PC-9 (cell line): ENCODE measurements around the gene C8G.

ENCODE experiments used
- CTCF ChIP-seq: fragments of 200-600 bp; sonication (generic); conservative IDR thresholded peaks from 2 replicates; pipeline ENCODE4 v1.6.1; 2017; ENCODE audit warnings: mixed run types, antibody characterized with exemption, mild to moderate bottlenecking, moderate library complexity
- EZH2 ChIP-seq: fragments of 200-600 bp; sonication (generic); IDR thresholded peaks from 2 replicates; pipeline ENCODE4 v1.8.0; 2017; ENCODE audit warnings: antibody characterized with exemption, low read depth

DNA sequence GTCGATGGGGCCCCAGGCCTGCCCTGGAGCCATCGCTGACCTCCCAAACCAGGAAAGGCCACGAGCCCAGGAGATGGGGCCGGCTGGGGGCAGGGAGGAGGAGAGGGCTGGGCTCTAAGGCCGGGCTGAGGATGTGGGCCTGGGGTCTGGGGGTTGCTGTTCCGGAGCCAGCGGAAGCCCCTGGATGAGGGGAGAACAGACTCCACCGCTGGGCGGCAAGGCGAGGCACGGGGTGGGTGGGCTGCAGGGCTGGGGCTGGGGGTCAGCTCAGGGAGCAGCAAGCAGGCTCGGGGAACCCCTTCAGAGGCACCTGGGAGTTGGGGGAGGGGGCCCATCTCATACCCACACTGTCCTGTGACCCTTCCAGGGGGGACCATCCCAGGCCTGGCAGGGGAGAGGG lies 18.7 kb downstream of the C8G start:
- TF ChIP-seq CTCF: no peak
- no peak for TF ChIP-seq EZH2
